Epithelial cell of proximal tubule (primary cell): Measurements from ENCODE around the gene CALHM6. TPM values are rescaled to one million over a fixed set of nuclear protein-coding genes. Genes with fewer than 3 reads are reported as not detected.

Experiments
- DNase-seq: peaks from one replicate; pipeline ENCODE4 v3.0.0-alpha.2; 2011; ENCODE audit warnings: low read depth
- H3K4me3 ChIP-seq: 2 replicates; pipeline ENCODE4 v1.5.1; 2011; ENCODE audit warnings: low read depth, mild to moderate bottlenecking, low read length
- total RNA-seq: library from RNA; depleted of rRNA; stranded (reverse); fragments of >200 nt; gene quantifications from 2 replicates; pipeline ENCODE4 v1.2.3, GENCODE V29; 2015
- TF ChIP-seq, protein P1 (sequence below): conservative IDR thresholded peaks from 2 replicates; pipeline ENCODE4 v1.5.1; 2012; ENCODE audit warnings: low read depth, mild to moderate bottlenecking, low read length

CALHM6 gene
- 0.35 and 4.8 TPM in 2 replicates for total RNA-seq

- H3K4me3 ChIP-seq = peak within 1 kb of the TSS; percentile 50
- no peak for DNase-seq
- TF ChIP-seq, protein P1, sequence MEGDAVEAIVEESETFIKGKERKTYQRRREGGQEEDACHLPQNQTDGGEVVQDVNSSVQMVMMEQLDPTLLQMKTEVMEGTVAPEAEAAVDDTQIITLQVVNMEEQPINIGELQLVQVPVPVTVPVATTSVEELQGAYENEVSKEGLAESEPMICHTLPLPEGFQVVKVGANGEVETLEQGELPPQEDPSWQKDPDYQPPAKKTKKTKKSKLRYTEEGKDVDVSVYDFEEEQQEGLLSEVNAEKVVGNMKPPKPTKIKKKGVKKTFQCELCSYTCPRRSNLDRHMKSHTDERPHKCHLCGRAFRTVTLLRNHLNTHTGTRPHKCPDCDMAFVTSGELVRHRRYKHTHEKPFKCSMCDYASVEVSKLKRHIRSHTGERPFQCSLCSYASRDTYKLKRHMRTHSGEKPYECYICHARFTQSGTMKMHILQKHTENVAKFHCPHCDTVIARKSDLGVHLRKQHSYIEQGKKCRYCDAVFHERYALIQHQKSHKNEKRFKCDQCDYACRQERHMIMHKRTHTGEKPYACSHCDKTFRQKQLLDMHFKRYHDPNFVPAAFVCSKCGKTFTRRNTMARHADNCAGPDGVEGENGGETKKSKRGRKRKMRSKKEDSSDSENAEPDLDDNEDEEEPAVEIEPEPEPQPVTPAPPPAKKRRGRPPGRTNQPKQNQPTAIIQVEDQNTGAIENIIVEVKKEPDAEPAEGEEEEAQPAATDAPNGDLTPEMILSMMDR = no peak
Observed at GRCh38 chr6:116461331-116461931, at the start of gene CALHM6. Gene CALHM6 (plus strand): TSS chr6:116461375. CDS start chr6:116461930, 555 bp downstream.

DNA sequence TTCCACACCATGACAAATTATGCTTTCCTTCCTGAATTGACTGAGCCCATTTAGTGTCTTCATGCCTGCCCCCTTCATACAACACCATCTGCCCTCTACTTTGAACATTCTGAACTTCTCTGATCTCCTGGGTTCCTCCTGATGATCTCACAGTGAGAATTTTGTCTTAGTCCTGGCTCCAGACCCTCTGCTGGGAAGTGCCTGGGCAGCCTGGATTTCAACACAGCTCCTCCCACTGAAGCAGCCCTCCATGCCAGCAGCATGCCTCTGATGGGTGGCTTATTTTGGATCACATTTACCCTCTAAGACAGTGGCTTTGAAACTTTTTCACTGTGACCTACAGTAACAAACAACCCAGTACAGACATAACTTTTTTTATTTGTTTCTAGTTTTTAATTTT, 48.9 kb upstream of the CALHM6 start:
- no peak for DNase-seq

DNA sequence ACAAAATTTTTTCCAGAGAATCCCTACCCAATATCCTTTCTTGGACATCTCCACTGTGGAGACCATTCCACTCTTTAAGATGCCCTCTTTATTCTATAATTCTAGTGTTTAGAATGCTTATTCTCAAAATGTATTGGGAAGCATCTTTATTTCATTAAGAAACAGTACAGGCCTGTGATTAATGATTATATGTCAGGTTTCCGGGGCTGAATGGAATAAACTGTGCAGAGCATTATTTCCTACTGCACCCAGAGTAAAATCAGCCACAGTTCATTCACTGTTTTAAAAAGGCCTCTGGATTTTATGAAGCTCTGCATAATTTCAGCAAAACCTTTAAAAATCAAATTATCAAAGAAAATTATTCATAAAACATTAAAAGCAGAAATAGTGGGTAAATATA, 47.8 kb upstream of the CALHM6 start:
- TF ChIP-seq, protein P1 = no peak
- no peak for DNase-seq
- no peak overlapping the region for H3K4me3 ChIP-seq

More for the DNA sequence above, 48.9 kb upstream of the CALHM6 start:
- TF ChIP-seq, protein P1 = no peak
- H3K4me3 ChIP-seq = no peak overlapping the region

- H3K4me3 ChIP-seq = no peak overlapping the region
- TF ChIP-seq, protein P1 = no peak
- DNase-seq = no peak
Observed at GRCh38 chr6:116417661-116418060, 43.5 kb upstream of the CALHM6 start.

- no peak for DNase-seq
- TF ChIP-seq, protein P1 = no peak
- no peak overlapping the region for H3K4me3 ChIP-seq
Observed at GRCh38 chr6:116419069-116419786, 41.9 kb upstream of the CALHM6 start.

GRCh38 chr6:116420341-116420740, 40.8 kb upstream of the CALHM6 start:
- no peak overlapping the region for H3K4me3 ChIP-seq
- DNase-seq = no peak
- TF ChIP-seq, protein P1 = no peak
